GM18907 (cell line): ENCODE data around the gene KCMF1.

Source experiments
- ATAC-seq: cut with Tn5 transposase; IDR thresholded peaks from one replicate; pipeline ENCODE4 v1.9.1; 2021; ENCODE audit warnings: mild to moderate bottlenecking, moderate library complexity; ENCODE audit not compliant: unreplicated experiment

KCMF1 gene

GRCh38 chr2:85077859-85078419 is 107.0 kb downstream of the KCMF1 start:
- no peak for ATAC-seq

DNA sequence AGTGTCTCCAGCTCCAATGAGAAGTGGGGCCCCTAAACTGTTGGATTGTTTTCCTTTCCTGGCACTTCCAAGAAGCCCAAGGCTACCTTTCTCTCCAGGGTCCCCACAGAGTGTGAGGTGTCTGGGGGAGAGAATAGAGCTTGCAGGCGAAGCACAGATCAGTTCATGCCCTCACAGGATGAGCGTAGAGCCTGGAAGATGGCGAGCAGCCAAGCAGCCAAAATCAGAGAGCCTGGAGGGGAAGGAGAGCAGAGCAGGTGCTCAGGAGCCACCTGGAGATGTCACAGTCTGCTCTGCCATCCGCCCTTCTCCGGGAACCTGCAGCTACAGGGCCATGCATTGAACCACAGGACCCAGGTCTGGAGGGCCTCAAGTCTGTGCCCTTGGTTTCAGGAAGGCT is 107.6 kb downstream of the KCMF1 start:
- ATAC-seq: no peak

- ATAC-seq: no peak
Measured at GRCh38 chr2:85083092-85083491, 112.1 kb downstream of the KCMF1 start.

DNA sequence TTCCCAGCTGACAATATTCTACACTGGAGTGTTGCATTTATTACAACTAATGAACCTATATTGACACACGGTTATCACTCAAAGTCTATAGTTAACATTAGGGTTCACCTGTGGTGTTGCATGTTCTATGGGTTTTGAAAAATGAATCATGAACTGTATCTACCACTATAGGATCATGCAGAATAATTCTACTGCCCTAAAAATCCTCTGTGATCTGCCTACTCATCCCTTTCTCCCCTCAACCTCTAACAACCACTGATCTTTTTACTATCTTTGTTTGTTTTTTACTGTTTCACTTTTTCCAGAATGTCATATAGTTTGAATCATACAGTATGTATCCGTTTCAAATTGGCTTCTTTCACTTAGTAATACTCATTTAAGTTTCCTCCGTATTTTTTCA is 114.6 kb downstream of the KCMF1 start:
- ATAC-seq: no peak

DNA sequence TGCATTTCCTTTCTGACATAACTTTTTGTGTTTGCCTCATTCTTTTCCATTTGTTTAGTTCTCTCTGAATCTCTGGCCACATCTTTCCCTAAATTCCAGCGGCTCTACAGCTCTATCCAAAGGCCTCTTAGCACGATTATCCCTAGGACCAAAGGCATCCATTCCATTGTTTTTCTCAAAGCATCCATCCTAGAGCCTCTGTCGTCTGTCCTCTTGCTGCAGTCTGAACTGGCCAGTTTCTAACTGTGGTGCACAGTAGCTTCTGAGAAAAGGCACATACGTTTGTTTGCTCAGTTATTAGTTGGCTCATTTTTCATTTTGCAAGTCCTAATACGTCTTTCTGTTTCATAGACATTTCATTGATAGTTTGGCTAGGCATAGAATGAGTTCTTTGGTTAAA is 116.6 kb downstream of the KCMF1 start:
- ATAC-seq: no peak

DNA sequence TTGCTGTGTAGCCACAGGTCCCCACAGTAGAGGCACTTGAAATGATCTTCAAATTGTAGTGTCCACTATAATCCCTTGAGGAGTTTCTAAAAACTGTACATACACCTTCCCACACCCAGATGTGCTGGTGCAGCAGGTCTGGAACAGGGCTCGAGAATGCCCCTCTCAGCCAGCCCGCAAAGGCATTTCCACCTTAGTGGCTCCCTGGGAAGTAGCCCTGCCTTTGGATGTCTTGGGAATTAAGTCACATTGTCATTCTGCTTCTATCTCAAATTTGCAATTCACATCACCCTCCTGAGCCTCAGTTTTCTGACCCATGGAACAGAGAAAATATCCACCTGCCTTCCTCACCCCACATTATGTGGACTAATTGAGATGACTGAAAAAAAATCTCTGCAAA is 118.0 kb downstream of the KCMF1 start:
- ATAC-seq: no peak

DNA sequence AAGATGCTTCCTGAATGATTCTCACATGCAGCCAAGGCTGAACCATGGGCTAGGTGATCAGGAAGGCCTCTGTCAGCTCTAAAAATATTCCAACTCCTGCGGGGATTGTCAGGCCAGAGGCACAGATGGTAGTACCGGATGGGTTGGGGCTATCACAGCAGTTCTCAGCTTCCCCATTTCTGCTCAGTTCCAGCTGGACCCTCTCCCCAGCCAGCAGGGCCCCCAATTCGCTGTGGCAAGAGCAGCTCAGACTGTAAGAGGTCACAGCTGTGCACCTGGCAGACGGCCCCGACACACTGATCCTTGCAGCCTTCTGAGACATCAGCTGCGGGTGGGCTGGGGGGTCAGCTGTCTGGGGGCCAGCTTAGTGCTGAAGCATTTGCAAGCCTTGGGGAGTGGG is 118.6 kb downstream of the KCMF1 start:
- ATAC-seq: no peak

- no peak for ATAC-seq
Measured at GRCh38 chr2:85091838-85092237, 120.9 kb downstream of the KCMF1 start.

DNA sequence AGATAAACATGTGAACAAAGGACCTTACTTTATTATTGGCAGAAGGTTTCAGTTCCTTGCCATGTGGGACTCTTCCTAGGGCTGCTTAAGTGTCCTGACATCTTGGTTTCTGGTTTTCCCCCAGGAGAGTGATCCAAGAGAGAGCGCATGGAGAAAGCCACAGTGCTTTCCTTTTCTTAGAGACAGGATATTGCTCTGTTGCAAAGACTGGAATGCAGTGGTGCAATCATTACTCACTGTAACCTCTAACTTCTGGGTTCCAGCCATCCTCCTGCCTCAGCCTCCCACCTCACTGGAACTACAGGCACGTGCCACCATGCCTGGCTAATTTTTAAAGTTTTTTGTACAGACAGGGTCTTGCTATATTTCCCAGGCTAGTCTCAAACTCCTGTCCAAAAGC is 124.1 kb downstream of the KCMF1 start:
- ATAC-seq: no peak

GRCh38 chr2:85096616-85097015 is 125.7 kb downstream of the KCMF1 start:
- ATAC-seq: no peak

- no peak for ATAC-seq
Measured at GRCh38 chr2:85104228-85104627, 133.3 kb downstream of the KCMF1 start.

DNA sequence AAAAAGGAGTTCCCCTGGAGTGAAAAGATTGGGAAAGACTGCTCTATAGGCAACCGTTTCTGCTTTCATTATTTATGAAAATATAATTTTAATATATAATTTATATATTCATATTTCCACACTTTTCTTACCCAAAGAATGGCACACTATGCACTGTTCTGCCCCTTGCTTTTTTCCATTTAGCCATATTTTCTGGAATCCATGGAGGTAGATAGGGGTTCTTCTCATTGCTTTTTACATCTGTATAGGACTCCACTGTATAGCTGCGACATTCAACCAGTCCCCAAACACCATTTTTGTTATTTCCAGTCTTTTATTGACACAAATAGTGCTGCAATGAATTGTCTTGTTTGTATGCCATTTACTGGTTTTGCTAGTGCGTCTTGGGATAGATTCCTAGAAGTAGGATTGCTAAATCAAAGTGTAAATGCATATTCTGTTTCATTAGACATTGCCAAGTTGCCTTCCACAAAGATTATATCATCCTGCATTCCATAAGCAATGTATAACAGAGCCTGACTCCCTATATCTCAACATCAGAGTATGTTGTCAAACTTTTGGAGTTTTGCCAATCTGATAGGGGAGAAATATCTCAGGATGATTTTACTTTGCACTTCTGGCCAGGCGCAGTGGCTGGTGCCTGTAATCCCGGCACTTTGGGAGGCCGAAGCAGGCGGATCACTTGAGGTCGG is 135.7 kb downstream of the KCMF1 start:
- ATAC-seq: no peak
